OCI-LY3 (cell line): ENCODE data around the gene EIF5A.
A peak's percentile ranks its signal among the peaks of the same experiment; 100 is the strongest.
"Not testable (repeated sequence)": the region's sequence is repeated elsewhere in the genome, so short reads cannot be mapped to it uniquely, and the experiment has no call there.

ENCODE experiments used
- H2AFZ ChIP-seq: fragments of 200-600, 300-600 bp; shearing (Covaris generic); 2 replicates; pipeline ENCODE4 v1.6.0; 2014; ENCODE audit warnings: antibody characterized with exemption, low read depth, low read length
- H3K27ac ChIP-seq: fragments of 200-600, 300-600 bp; sonication (generic); 2 replicates; pipeline ENCODE4 v1.5.1; 2014; ENCODE audit warnings: mild to moderate bottlenecking, low read length, moderate library complexity, mixed read lengths
- H3K27me3 ChIP-seq: fragments of 200-600, 300-600 bp; sonication (generic); 2 replicates; pipeline ENCODE4 v1.6.1; 2014; ENCODE audit warnings: low read depth, low read length, mixed read lengths
- H3K36me3 ChIP-seq: fragments of 200-600, 300-600 bp; sonication (generic); replicated peaks from 2 replicates; pipeline ENCODE3; 2014; ENCODE audit warnings: low read depth, low read length, mixed read lengths
- H3K4me1 ChIP-seq: fragments of 300-600, 200-600 bp; sonication (generic); 2 replicates; pipeline ENCODE4 v1.6.1; 2014; ENCODE audit warnings: low read length, mixed read lengths
- H3K4me2 ChIP-seq: fragments of 200-600, 300-600 bp; sonication (generic); 2 replicates; pipeline ENCODE4 v1.6.1; 2014; ENCODE audit warnings: low read length, mixed read lengths
- H3K4me3 ChIP-seq: fragments of 300-600, 200-600 bp; sonication (generic); 2 replicates; pipeline ENCODE4 v1.5.1; 2014; ENCODE audit warnings: antibody characterized with exemption, mild to moderate bottlenecking, low read length, moderate library complexity
- H3K79me2 ChIP-seq: fragments of 300-600, 200-600 bp; shearing (Covaris generic); 2 replicates; pipeline ENCODE4 v1.6.1; 2014; ENCODE audit warnings: mild to moderate bottlenecking, low read length, mixed read lengths
- H3K9ac ChIP-seq: fragments of 300-600, 200-600 bp; shearing (Covaris generic); 2 replicates; pipeline ENCODE4 v1.6.0; 2014; ENCODE audit warnings: mild to moderate bottlenecking, low read length, moderate library complexity
- H3K9me3 ChIP-seq: fragments of 200-600, 300-600 bp; shearing (Covaris generic); 2 replicates; pipeline ENCODE4 v1.6.1; 2014; ENCODE audit warnings: low read length, mixed read lengths; ENCODE audit not compliant: insufficient read depth
- H4K20me1 ChIP-seq: fragments of 200-600, 300-600 bp; sonication (generic); 2 replicates; pipeline ENCODE4 v1.6.1; 2016; ENCODE audit warnings: low read length, mixed read lengths; ENCODE audit not compliant: insufficient read depth
- EZH2phosphoT487 ChIP-seq: fragments of 200-600 bp; shearing (Covaris generic); IDR thresholded peaks from 2 replicates; pipeline ENCODE4 v1.6.1; 2018; ENCODE audit warnings: antibody characterized with exemption, mixed run types, low read depth
- TF ChIP-seq, protein P1 (sequence below): fragments of 200-600, 300-600 bp; sonication (generic); IDR thresholded peaks from 2 replicates; pipeline ENCODE4 v1.5.1; 2014; ENCODE audit warnings: antibody characterized with exemption, low read length, low read depth

Gene EIF5A

GRCh38 chr17:7334938-7335538 lies 27.6 kb downstream of the EIF5A start:
- no peak for TF ChIP-seq EZH2phosphoT487
- TF ChIP-seq, protein P1, sequence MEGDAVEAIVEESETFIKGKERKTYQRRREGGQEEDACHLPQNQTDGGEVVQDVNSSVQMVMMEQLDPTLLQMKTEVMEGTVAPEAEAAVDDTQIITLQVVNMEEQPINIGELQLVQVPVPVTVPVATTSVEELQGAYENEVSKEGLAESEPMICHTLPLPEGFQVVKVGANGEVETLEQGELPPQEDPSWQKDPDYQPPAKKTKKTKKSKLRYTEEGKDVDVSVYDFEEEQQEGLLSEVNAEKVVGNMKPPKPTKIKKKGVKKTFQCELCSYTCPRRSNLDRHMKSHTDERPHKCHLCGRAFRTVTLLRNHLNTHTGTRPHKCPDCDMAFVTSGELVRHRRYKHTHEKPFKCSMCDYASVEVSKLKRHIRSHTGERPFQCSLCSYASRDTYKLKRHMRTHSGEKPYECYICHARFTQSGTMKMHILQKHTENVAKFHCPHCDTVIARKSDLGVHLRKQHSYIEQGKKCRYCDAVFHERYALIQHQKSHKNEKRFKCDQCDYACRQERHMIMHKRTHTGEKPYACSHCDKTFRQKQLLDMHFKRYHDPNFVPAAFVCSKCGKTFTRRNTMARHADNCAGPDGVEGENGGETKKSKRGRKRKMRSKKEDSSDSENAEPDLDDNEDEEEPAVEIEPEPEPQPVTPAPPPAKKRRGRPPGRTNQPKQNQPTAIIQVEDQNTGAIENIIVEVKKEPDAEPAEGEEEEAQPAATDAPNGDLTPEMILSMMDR: no peak

DNA sequence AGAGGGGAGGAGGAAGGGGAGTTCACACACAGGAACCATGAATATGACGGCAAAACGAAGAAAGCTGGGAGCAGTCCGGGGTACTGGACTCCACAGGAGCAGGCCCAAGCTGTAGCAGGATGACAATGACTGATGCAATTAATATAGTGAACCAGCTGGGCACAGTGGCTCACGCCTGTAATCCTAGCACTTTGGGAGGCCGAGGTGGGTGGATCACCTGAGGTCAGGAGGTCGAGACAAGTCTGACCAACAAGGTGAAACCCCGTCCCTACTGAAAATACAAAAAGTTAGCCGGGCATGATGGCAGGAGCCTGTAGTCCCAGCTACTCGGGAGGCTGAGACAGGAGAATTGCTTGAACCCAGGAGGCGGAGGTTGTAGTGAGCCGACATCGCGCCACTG lies 28.3 kb downstream of the EIF5A start:
- H3K4me2 ChIP-seq: peak overlapping the region; percentile 96
- H3K36me3 ChIP-seq, H2AFZ ChIP-seq, H3K9me3 ChIP-seq, H3K79me2 ChIP-seq, H4K20me1 ChIP-seq, H3K27me3 ChIP-seq: not testable (repeated sequence)
- H3K4me1 ChIP-seq: peaks cover 34% of the 10 kb centered on the region
- peak overlapping the region; percentile 92; the same call in 1 of the 2 replicates for H3K9ac ChIP-seq
- H3K4me3 ChIP-seq: peak overlapping the region; percentile 99
- H3K27ac ChIP-seq: peak overlapping the region; percentile 14; the same call in 1 of the 2 replicates

More at GRCh38 chr17:7334938-7335538, 27.6 kb downstream of the EIF5A start:
- Histone ChIP-seq H3K27ac (no peak overlapping the region), H3K27me3 (no peaks in the 10 kb centered on the region), H3K4me3 (no peak overlapping the region), H3K36me3 (peaks cover 4% of the 10 kb centered on the region), H3K4me1 (peaks cover 37% of the 10 kb centered on the region), H2AFZ (no peak overlapping the region), H3K9ac (no peak overlapping the region), H3K4me2 (no peak overlapping the region), H3K9me3 (no peaks in the 10 kb centered on the region), H3K79me2 (peaks cover 9% of the 10 kb centered on the region), H4K20me1 (no peaks in the 10 kb centered on the region)

- H4K20me1 ChIP-seq: no peaks in the 10 kb centered on the region
- peak within 1 kb of the TSS; percentile 92 for H3K9ac ChIP-seq
- H3K4me2 ChIP-seq: peak within 1 kb of the TSS; percentile 96
- peak within 1 kb of the TSS; percentile 52; the same call in 1 of the 2 replicates for H2AFZ ChIP-seq
- peak within 1 kb of the TSS; percentile 99 for H3K4me3 ChIP-seq
- no peaks in the 10 kb centered on the region for H3K9me3 ChIP-seq
- H3K27me3 ChIP-seq: no peaks in the 10 kb centered on the region
- TF ChIP-seq EZH2phosphoT487: no peak
- TF ChIP-seq, protein P1: no peak; the same call in 1 of the 2 replicates
- peaks cover 26% of the 10 kb centered on the region for H3K4me1 ChIP-seq
- H3K27ac ChIP-seq: peak within 1 kb of the TSS; percentile 63
- H3K79me2 ChIP-seq: peaks cover 9% of the 10 kb centered on the region
- peaks cover 4% of the 10 kb centered on the region for H3K36me3 ChIP-seq
Measured at GRCh38 chr17:7336240-7337175, 29.1 kb downstream of the EIF5A start, which contains the start of gene ACAP1. TSS of gene ACAP1 (plus strand) at chr17:7336529. CDS start at chr17:7336735, 206 bp downstream.

DNA sequence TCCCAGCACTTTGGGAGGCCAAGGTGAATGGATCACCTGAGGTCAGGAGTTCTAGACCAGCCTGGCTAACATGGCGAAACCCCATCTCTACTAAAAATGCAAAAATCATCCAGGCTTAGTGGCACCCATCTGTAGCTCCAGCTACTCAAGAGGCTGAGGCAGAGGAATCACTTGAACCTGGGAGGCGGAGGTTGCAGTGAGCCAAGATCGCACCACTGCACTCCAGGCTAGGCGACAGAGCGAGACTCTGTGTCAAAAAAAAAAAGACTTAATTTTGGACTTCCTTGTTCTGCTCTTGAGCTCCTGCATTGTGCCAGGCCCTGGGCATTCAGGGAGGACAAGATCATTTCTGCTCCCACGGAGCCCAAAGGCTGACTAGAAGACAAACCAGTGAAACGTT lies 30.2 kb downstream of the EIF5A start:
- not testable (repeated sequence) for H3K9ac ChIP-seq, H3K4me3 ChIP-seq, H3K27me3 ChIP-seq, H4K20me1 ChIP-seq, H2AFZ ChIP-seq, H3K36me3 ChIP-seq, H3K9me3 ChIP-seq, H3K79me2 ChIP-seq, H3K27ac ChIP-seq
- Histone ChIP-seq H3K4me1 (peaks cover 15% of the 10 kb centered on the region), H3K4me2 (peak overlapping the region; percentile 96; the same call in 1 of the 2 replicates)

GRCh38 chr17:7340179-7340578 lies 32.8 kb downstream of the EIF5A start:
- no peak overlapping the region for H3K4me2 ChIP-seq
- H3K36me3 ChIP-seq: peaks cover 4% of the 10 kb centered on the region
- H3K79me2 ChIP-seq: peaks cover 9% of the 10 kb centered on the region
- TF ChIP-seq, protein P1: no peak
- TF ChIP-seq EZH2phosphoT487: no peak
- no peaks in the 10 kb centered on the region for H3K27me3 ChIP-seq
- no peaks in the 10 kb centered on the region for H4K20me1 ChIP-seq
- no peak overlapping the region for H3K9ac ChIP-seq
- peaks cover 15% of the 10 kb centered on the region for H3K4me1 ChIP-seq
- no peaks in the 10 kb centered on the region for H3K9me3 ChIP-seq
- no peak overlapping the region for H3K4me3 ChIP-seq
- no peak overlapping the region for H3K27ac ChIP-seq
- H2AFZ ChIP-seq: no peak overlapping the region
